Breast epithelium (tissue), 4 donors: ENCODE results near the gene CTNNBL1. TPM values are rescaled to one million over a fixed set of nuclear protein-coding genes. Genes with fewer than 3 reads are reported as not detected.

Source experiments
- DNase-seq, 2 donors: peaks; one replicate each; pipeline ENCODE4 v3.0.0-alpha.2; 2019; ENCODE audit warnings: low spot score in 2 of 2
- H3K27ac ChIP-seq, 2 donors: fragments of 200-600 bp; sonication (generic) in 1 of 2; one replicate each; pipeline ENCODE4 v1.5.1; 2016 to 2019; ENCODE audit warnings: mild to moderate bottlenecking in 1 of 2
- H3K27me3 ChIP-seq, 2 donors: fragments of 200-600 bp; sonication (generic) in 1 of 2; one replicate each; pipeline versions ENCODE4 v1.5.1 to v1.6.0; 2017 to 2019; ENCODE audit warnings: control low read depth in 1 of 2, mild to moderate bottlenecking in 1 of 2
- H3K36me3 ChIP-seq: fragments of 200-600 bp; one replicate; pipeline ENCODE4 v1.5.1; 2019
- H3K4me1 ChIP-seq, 2 donors: fragments of 200-600 bp; sonication (generic); one replicate each; pipeline ENCODE4 v1.5.1; 2016 to 2019; ENCODE audit warnings: control low read depth in 1 of 2
- H3K4me3 ChIP-seq, 3 donors: fragments of 200-600 bp; sonication (generic); 1 replicate in 2 of 3; 2 replicates in 1 of 3; pipeline ENCODE4 v1.5.1; 2016 to 2019; ENCODE audit warnings: mild to moderate bottlenecking in 3 of 3, moderate library complexity in 2 of 3
- H3K9me3 ChIP-seq, 2 donors: fragments of 200-600 bp; sonication (generic) in 1 of 2; one replicate each; pipeline ENCODE4 v1.5.1; 2016 to 2019; ENCODE audit warnings: control low read depth in 1 of 2
- POLR2A ChIP-seq: fragments of 450-650 bp; IDR thresholded peaks from one replicate; pipeline ENCODE4 v1.6.1; 2016; ENCODE audit warnings: antibody characterized with exemption, mild to moderate bottlenecking, moderate library complexity
- POLR2AphosphoS5 ChIP-seq, 3 donors: sonication (generic); formaldehyde crosslinking; IDR thresholded peaks; one replicate each; pipeline ENCODE4 v1.6.1; 2017; ENCODE audit warnings: antibody characterized with exemption in 3 of 3
- intact Hi-C: fragments of 100-400 bp; cut with DNase I; formaldehyde crosslinking; loops from one replicate; pipeline ENCODE4 v1.15.1; 2023; ENCODE audit warnings: low total_unique reads
- total RNA-seq, 3 donors: library from RNA; depleted of rRNA; stranded (reverse); fragments of >200 nt; gene quantifications; one replicate each; pipeline ENCODE4 v1.1.0, GENCODE V29; 2016
- TF ChIP-seq, protein P1 (sequence below), 3 donors: fragments of 450-650 bp; IDR thresholded peaks; one replicate each; pipeline ENCODE4 v1.5.1; 2016 to 2017; ENCODE audit warnings: antibody characterized with exemption in 3 of 3, mild to moderate bottlenecking in 3 of 3, moderate library complexity in 3 of 3

Gene CTNNBL1
- total RNA-seq, 3 donors from 2014 or later = 32.2 to 37.0 (median 32.4) TPM

DNA sequence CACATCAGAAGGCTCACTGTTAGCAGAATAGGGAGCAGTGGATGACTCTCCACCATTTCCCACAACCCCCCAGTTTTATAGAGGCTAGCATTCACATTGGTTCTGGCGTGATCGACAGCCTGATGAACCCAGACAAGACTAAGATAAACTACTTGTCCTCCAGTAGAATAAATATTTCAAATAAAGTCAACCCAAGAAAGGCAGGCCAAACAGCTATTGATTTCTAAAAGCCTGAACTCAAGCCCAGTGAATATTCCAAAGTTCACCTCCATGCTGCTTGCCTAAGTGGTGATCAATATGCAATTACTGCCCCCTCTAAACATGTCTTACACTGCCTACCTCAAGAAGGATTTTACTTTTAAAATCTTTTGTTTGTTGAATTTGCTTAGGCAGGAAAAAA, 104.5 kb downstream of the CTNNBL1 start:
- Histone ChIP-seq H3K27ac (no peak overlapping the region), H3K9me3 (no peaks in the 10 kb centered on the region), H3K4me3 (no peak overlapping the region), H3K4me1 (no peaks in the 10 kb centered on the region), H3K27me3 (no peaks in the 10 kb centered on the region), H3K36me3 (peaks cover 5% of the 10 kb centered on the region)
- TF ChIP-seq, protein P1, sequence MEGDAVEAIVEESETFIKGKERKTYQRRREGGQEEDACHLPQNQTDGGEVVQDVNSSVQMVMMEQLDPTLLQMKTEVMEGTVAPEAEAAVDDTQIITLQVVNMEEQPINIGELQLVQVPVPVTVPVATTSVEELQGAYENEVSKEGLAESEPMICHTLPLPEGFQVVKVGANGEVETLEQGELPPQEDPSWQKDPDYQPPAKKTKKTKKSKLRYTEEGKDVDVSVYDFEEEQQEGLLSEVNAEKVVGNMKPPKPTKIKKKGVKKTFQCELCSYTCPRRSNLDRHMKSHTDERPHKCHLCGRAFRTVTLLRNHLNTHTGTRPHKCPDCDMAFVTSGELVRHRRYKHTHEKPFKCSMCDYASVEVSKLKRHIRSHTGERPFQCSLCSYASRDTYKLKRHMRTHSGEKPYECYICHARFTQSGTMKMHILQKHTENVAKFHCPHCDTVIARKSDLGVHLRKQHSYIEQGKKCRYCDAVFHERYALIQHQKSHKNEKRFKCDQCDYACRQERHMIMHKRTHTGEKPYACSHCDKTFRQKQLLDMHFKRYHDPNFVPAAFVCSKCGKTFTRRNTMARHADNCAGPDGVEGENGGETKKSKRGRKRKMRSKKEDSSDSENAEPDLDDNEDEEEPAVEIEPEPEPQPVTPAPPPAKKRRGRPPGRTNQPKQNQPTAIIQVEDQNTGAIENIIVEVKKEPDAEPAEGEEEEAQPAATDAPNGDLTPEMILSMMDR (IDR thresholded peaks at IDR 0.05) = no peak
- intact Hi-C loops = no loop called here
- no peak for DNase-seq

DNA sequence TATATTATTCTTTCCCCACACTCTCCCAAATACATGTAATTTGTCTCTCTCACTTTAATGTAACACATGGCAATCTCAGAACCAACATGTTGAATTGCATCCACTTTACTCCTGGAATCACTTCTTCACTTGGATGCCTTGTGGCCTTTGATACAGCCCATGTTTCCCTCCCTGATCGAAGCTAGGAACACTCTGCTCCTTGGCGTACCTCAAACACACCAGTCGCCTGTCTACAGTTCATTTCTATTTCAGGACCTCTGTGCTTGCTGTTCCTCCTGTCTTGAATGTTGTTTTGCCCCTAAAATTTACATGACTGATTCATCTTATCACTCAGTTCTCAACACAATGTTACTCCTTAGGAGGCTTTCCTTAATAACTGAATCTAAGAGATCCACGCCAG, 106.8 kb downstream of the CTNNBL1 start:
- intact Hi-C loops = no loop called here
- H3K36me3 ChIP-seq = peaks cover 5% of the 10 kb centered on the region
- TF ChIP-seq, protein P1 (IDR thresholded peaks at IDR 0.05) = no peak
- TF ChIP-seq POLR2A (no peak), POLR2AphosphoS5 (IDR thresholded peaks at IDR 0.05) (no peak)

DNA sequence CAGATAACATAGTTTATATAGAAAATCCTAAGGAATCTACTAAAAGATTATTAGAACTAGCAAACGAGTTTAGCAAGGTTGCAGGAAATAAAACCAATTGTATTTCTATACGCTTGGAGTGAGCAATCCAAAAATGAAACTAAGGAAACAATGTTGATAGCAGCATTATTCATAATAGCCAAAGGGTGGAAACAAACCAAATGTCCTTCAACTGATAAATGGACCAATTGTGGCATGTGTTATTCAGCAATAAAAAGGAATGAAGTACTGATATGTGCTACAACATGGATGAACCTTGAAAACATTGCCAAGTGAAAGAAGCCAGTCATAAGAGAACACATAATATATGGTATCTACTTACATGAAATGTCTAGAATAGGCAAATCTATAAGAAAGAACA, 108.1 kb downstream of the CTNNBL1 start:
- TF ChIP-seq, protein P1 (IDR thresholded peaks at IDR 0.05) = no peak
- TF ChIP-seq POLR2AphosphoS5 (IDR thresholded peaks at IDR 0.05) (no peak), POLR2A (no peak)
- no peaks in the 10 kb centered on the region for H3K9me3 ChIP-seq
- no peak for DNase-seq
- H3K27ac ChIP-seq = no peak overlapping the region
- H3K4me1 ChIP-seq = no peaks in the 10 kb centered on the region
- H3K36me3 ChIP-seq = peaks cover 5% of the 10 kb centered on the region
- H3K27me3 ChIP-seq = no peaks in the 10 kb centered on the region
- no peak overlapping the region for H3K4me3 ChIP-seq
- intact Hi-C loops = no loop called here

More for the DNA sequence above, 106.8 kb downstream of the CTNNBL1 start:
- DNase-seq = no peak
- Histone ChIP-seq H3K4me3 (no peak overlapping the region), H3K27me3 (no peaks in the 10 kb centered on the region), H3K9me3 (no peaks in the 10 kb centered on the region), H3K27ac (no peak overlapping the region), H3K4me1 (no peaks in the 10 kb centered on the region)

DNA sequence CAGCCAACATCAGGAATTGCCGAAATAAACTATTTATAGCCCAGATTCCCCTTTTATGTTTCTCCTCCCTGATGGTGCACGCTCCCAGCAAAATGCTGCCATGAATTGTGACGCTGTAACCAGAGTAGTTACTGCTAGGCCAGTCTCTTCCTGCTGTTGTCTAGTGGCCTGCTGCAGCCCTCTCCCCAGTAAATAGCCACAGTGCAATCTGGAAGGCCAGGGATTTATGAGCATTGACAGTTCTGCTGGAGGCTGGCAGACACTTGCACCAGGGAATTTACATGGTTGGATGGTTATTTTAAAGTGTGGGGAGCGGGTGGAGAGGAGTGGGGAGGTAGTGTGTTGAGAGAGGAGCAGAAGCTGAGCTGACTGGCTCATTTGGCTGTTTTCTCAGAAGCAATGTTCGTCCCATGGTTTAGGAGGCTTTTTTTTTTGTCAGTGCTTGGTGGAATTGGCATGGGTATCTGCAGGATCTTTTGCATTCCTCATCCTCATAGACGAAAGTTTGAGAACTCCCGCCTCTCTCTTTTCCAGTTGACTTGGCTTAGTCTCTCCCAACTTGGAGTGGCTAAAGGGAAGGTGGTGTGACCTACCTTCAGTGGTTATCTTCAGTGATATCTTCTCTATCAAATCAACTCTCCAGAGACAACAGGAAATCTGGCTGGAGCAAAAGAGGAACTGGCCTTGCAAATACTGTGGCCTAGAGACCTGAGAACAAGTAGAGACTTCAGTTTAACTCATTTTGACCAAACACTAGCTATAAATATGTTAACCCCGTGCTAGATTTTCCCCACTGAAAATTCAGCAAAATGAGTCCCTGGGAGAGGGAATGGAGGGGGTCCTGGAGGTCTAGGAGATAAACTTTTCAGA, 109.8 kb downstream of the CTNNBL1 start:
- H3K4me1 ChIP-seq = no peaks in the 10 kb centered on the region
- H3K36me3 ChIP-seq = peaks cover 5% of the 10 kb centered on the region
- no peak overlapping the region for H3K27ac ChIP-seq
- H3K27me3 ChIP-seq = no peaks in the 10 kb centered on the region
- no peak for TF ChIP-seq POLR2A
- TF ChIP-seq POLR2AphosphoS5 (IDR thresholded peaks at IDR 0.05) = no peak
- TF ChIP-seq, protein P1 (IDR thresholded peaks at IDR 0.05) = no peak
- H3K4me3 ChIP-seq = no peak overlapping the region
- intact Hi-C loops = no loop called here
- no peaks in the 10 kb centered on the region for H3K9me3 ChIP-seq
- no peak for DNase-seq
